HG03457 (cell line): Measurements from ENCODE around the gene PIP.
"Not testable (repeated sequence)": the region's sequence is repeated elsewhere in the genome, so short reads cannot be mapped to it uniquely, and the experiment has no call there.

Experiments used
- ATAC-seq: cut with Tn5 transposase; IDR thresholded peaks from one replicate; pipeline ENCODE4 v1.9.1; 2021; ENCODE audit warnings: moderate number of reproducible peaks; ENCODE audit not compliant: unreplicated experiment

The PIP gene

DNA sequence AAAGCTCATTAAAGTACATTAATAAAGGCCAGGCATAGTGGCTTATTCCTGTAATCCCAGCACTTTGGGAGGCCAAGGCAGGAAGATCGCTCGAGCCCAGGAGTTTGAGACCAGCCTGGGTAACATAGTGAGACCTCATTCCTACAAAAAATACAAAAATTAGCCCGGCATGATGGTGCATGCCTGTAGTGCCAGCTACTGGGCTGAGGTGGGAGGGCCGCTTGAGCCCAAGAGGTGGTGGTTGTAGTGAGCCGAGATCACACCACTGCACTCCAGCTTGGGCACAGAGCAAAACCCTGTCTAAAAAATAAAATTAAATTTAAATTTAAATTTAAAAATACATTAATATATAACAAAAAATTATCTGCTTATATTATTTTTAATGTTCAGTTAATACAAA, 44.3 kb downstream of the PIP start:
- ATAC-seq: no peak

DNA sequence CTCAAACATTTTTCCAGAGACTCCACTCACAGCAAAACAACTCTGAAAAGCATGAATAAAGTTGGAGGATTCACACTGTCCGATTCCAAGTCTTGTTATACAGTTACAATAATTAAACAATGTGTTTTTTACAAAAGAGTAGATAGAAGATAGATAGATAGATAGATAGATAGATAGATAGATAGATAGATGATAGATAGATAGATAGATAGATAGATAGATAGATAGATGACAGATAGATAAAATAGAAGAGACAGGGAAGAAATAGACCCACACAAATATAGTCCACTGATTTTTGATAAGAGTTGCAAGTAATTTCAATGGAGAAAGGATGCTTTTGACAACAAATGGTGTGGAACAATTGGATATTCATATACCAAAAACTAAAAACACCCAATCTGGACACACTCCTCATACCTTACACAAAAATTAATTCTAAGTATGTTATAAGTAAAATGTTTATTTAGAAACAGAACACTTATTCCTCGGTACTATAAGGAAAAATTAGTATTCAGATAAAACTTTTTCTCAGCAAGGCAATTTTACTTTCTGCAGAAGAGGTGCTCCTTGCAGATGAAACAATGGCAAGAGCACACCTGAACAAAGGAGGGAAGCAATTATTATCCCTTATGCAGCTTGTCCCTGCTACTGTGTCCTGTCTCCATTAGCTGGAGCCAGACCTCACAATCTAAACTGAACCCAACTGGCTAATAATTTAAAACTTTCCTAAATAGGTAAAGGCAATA, 45.7 kb downstream of the PIP start:
- ATAC-seq: no peak

DNA sequence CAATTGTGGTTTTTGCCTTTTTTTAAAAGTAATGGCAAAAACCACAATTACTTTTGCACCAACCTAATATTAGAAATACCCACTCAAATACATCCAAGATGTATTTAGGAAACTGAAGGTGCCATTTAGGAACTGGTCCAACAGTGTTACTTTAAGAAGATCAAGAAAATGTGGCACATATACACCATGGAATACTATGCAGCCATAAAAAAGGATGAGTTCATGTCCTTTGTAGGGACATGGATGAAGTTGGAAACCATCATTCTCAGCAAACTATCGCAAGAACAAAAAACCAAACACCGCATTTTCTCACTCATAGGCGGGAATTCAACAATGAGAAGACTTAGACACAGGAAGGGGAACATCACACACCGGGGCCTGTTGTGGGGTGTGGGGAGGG, 48.9 kb downstream of the PIP start:
- ATAC-seq: not testable (repeated sequence)

DNA sequence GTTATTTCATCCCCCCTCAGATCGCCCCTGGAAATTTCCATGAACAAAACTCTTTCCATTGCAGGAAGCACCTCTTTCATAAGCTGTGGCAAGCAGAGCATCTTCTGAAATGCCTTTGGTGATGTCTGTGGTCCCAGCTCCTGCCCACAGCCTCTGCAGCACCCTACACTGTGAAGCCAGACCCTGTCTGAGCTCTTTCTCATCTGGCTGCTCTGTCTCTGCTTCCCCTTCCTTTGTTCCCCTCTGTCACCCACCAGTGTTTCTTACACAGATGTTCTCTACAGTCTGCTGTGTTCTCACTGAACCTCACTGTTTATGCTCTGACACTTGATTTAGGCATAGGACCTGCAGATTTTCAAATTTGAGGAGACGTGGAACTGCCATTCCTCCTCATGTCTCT, 49.5 kb downstream of the PIP start:
- ATAC-seq: no peak

DNA sequence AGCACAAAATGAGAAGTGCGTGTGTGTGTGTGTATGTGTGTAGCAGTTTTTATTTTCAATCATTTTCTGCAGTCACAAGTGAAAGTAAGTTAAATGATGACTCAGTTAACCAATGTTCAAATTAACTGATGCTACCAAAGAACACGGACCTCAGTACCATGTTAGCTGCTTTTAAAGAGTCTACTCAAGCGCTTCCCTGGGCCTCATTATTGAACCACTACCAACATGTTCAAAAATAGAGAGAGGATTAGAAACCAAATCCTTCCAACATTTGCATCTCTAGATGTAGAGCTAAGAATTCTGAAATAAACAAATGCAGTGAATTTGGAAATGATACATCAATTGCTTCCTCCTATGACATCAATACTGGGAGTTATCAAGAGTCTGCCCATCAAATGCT, 51.1 kb downstream of the PIP start, which contains the start of gene TAS2R39:
TAS2R39 (plus strand) TSS at position 396 of the 400 bp plus-strand sequence; CDS start at position 396, 0 bp downstream.
- ATAC-seq: no peak

DNA sequence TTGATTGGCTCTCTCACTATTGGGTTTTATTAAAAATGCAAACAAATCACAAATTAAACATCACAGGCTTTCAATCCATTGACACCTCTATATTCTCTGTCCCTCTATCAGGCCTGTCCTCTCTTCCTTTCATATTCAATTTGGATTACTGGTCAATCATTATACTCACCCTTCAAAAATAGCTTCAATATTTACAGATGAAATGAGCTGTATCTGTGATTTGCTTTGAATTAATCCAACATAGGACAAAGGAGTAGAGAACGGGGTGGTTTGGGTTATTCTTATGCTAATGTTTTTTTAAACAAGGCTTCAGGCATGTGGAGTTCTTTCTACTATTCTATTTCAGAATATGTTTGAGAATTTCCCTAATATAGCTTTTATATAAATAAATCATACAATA, 53.7 kb downstream of the PIP start:
- ATAC-seq: no peak

DNA sequence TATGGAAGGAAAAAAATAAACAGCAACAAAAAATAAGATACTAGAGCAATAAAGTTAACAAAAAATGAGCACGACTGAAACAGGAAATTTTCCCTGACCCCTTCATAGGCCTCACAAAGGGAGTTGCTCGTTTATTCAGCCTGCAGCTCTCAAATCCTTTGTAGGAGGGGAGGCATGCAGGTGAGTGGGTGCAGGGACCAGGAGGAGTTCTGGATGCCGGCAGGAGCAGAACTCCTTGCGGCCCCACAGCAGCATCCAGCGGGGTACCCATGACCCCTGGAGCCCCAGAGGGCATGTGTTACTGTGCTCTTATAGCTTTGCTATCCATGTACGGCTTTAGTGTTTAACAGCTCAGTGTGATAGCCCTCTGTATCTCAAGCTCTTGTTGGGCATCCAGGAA, 57.1 kb downstream of the PIP start:
- no peak for ATAC-seq
